K562 (cell line): ENCODE data around the gene THYN1. TPM values are rescaled to one million over a fixed set of nuclear protein-coding genes. Genes with fewer than 3 reads are reported as not detected.

Source experiments
- ATF6 ChIP-seq: sonication (generic); formaldehyde crosslinking; IDR thresholded peaks from 2 replicates; pipeline ENCODE4 v1.4.0; 2020; ENCODE audit warnings: mild to moderate bottlenecking, missing genetic modification reagents
- CBX2 ChIP-seq: fragments of 200-600 bp; sonication (generic); IDR thresholded peaks from one replicate; pipeline ENCODE4 v1.6.1; 2012; ENCODE audit warnings: mild to moderate bottlenecking, low read length, inconsistent platforms; ENCODE audit not compliant: insufficient read depth, poor library complexity, severe bottlenecking
- CBX3 ChIP-seq, 2 experiments: IDR thresholded peaks; 1 replicate in 1 of 2; 2 replicates in 1 of 2; pipeline ENCODE4 v1.6.1; 2012; ENCODE audit warnings: inconsistent platforms in 2 of 2, low read length in 2 of 2, borderline replicate concordance in 1 of 2, control low read depth in 1 of 2
- CHD2 ChIP-seq: IDR thresholded peaks from 2 replicates; pipeline ENCODE4 v1.6.1; 2011; ENCODE audit warnings: low read depth, low read length
- E4F1 ChIP-seq: fragments of 250-450 bp; sonication (Bioruptor Pico); IDR thresholded peaks from 2 replicates; pipeline ENCODE4 v1.5.0; 2021; ENCODE audit warnings: mild to moderate bottlenecking, borderline replicate concordance
- FIP1L1 ChIP-seq: fragments of 200-400 bp; formaldehyde crosslinking; IDR thresholded peaks from 2 replicates; pipeline ENCODE4 v1.6.1; 2018; ENCODE audit warnings: mild to moderate bottlenecking, low read depth, low read length; ENCODE audit not compliant: poor library complexity, severe bottlenecking
- FOXK2 ChIP-seq, 2 experiments: fragments of 450-650 bp; IDR thresholded peaks in 1 of 2; conservative IDR thresholded peaks in 1 of 2; 2 replicates each; pipeline ENCODE4 v1.6.1; 2016; ENCODE audit warnings: low read depth in 2 of 2, mild to moderate bottlenecking in 1 of 2
- GABPB1 ChIP-seq: sonication (generic); formaldehyde crosslinking; IDR thresholded peaks from 2 replicates; pipeline ENCODE4 v1.8.0; 2022; ENCODE audit warnings: mild to moderate bottlenecking, missing genetic modification reagents
- JUN ChIP-seq, 2 experiments: sonication (generic) in 1 of 2; formaldehyde crosslinking in 1 of 2; IDR thresholded peaks; 2 replicates each; pipeline versions ENCODE4 v1.6.1 to v1.8.0; 2012 to 2022; ENCODE audit warnings: borderline replicate concordance in 2 of 2, mild to moderate bottlenecking in 2 of 2, improper control_type of control experiment in 1 of 2, low read depth in 1 of 2, low read length in 1 of 2, missing genetic modification reagents in 1 of 2
- KLF10 ChIP-seq: fragments of 250-450 bp; sonication (Bioruptor Pico); IDR thresholded peaks from 2 replicates; pipeline ENCODE4 v1.6.1; 2021; ENCODE audit warnings: matching md5 sums
- MNT ChIP-seq, 2 experiments: fragments of 450-650 bp; conservative IDR thresholded peaks; 2 replicates each; pipeline ENCODE4 v1.6.1; 2017; ENCODE audit warnings: mild to moderate bottlenecking in 2 of 2, moderate library complexity in 2 of 2
- POLR2H ChIP-seq: IDR thresholded peaks from 2 replicates; pipeline ENCODE4 v1.6.1; 2016; ENCODE audit warnings: missing genetic modification characterization, low read depth, mild to moderate bottlenecking, control low read depth, missing compliant biosample characterization, moderate library complexity
- SMARCA4 ChIP-seq: fragments of 450-650 bp; IDR thresholded peaks from 2 replicates; pipeline ENCODE4 v1.6.1; 2016
- ZBED1 ChIP-seq: IDR thresholded peaks from 2 replicates; pipeline ENCODE4 v1.6.1; 2014
- ZBTB2 ChIP-seq: fragments of 450-650 bp; IDR thresholded peaks from 2 replicates; pipeline ENCODE4 v1.6.1; 2016; ENCODE audit warnings: antibody characterized with exemption
- ZNF121 ChIP-seq: sonication (generic); formaldehyde crosslinking; conservative IDR thresholded peaks from 2 replicates; pipeline ENCODE4 v1.8.0; 2022; ENCODE audit warnings: missing genetic modification reagents
- ZNF41 ChIP-seq: fragments of 250-450 bp; sonication (Bioruptor Pico); conservative IDR thresholded peaks from 2 replicates; pipeline ENCODE4 v1.4.0; 2020; ENCODE audit warnings: mild to moderate bottlenecking
- ZNF695 ChIP-seq: fragments of 450-650 bp; formaldehyde crosslinking; IDR thresholded peaks from 2 replicates; pipeline ENCODE4 v1.4.0; 2020; ENCODE audit warnings: mild to moderate bottlenecking, moderate library complexity
- polyA plus RNA-seq, 8 experiments: library from polyadenylated mRNA; depleted of rRNA in 4 of 8; stranded (reverse) in 5 of 8; unstranded in 3 of 8; fragments of >200 nt; fragmentation: Nextera tagmentation in 2 of 8; fragmentation: Illumina TruSeq in 1 of 8; extraction: Ambion mirVana in 2 of 8; extraction: Trizol in 1 of 8; gene quantifications; 2 replicates each; pipeline versions ENCODE4 v1.2.1 to v1.2.3, GENCODE V29; 2011 to 2014; ENCODE audit warnings: inconsistent platforms in 1 of 8, missing spikeins in 1 of 8
- total RNA-seq, 7 experiments: library from RNA; depleted of rRNA in 6 of 7; stranded (reverse); fragments of >200 nt in 6 of 7; fragmentation: Illumina TruSeq in 2 of 7; extraction: Trizol in 2 of 7; gene quantifications; 2 replicates each; pipeline versions ENCODE4 v1.2.1 to v1.2.3, GENCODE V29; 2011 to 2021; ENCODE audit warnings: low replicate concordance in 1 of 7

THYN1 gene
- total and polyA plus RNA-seq, 9 of the 15 experiments (the other 6 are each of a cell fraction or from before 2014, with no cell fraction given): 54.9 to 279 (median 104) TPM

- no peak for TF ChIP-seq KLF10 (CRISPR knock-in tag)
- peak; percentile 57; the same call in 1 of the 2 replicates for TF ChIP-seq ATF6
- TF ChIP-seq ZBTB2: peak; percentile 98
- TF ChIP-seq E4F1 (CRISPR knock-in tag): no peak
- no peak for TF ChIP-seq ZNF695 (CRISPR knock-in tag)
- TF ChIP-seq POLR2H (tag): peak; percentile 92
- TF ChIP-seq GABPB1 (CRISPR knock-in tag): 0 out of 2 replicates have a peak, but pooled peaks have one; percentile 45
- peak; percentile 46 for TF ChIP-seq FIP1L1
- TF ChIP-seq SMARCA4: no peak
- TF ChIP-seq CBX3 (IDR thresholded peaks at IDR 0.05; ENCODE audit: borderline replicate concordance in 1 of 2, low read length in 2 of 2): peak in 1 of 2 experiments; percentile 16; a peak in 1 of 3 replicates
- TF ChIP-seq FOXK2 (conservative IDR thresholded peaks at IDR 0.05 in 1 of 2, IDR thresholded peaks at IDR 0.05 in 1 of 2; ENCODE audit: low read depth in 2 of 2): peak in 1 of 2 experiments; percentile 46; a peak in 2 of 4 replicates
- TF ChIP-seq MNT (conservative IDR thresholded peaks at IDR 0.05): peak; percentile 86 to 95
- peak; percentile 54; the same call in 1 of the 2 replicates for TF ChIP-seq ZNF41
- no peak for TF ChIP-seq JUN (IDR thresholded peaks at IDR 0.05; ENCODE audit: borderline replicate concordance, low read depth, low read length)
- TF ChIP-seq JUN (CRISPR knock-in tag; IDR thresholded peaks at IDR 0.05; ENCODE audit: borderline replicate concordance): no peak
- TF ChIP-seq CBX2: no peak
- TF ChIP-seq ZNF121 (CRISPR knock-in tag): no peak
- TF ChIP-seq CHD2: peak; percentile 78
- no peak for TF ChIP-seq ZBED1
Observed at GRCh38 chr11:134223836-134224709, 29.1 kb downstream of the THYN1 start, which contains the start of the genes NCAPD3 and VPS26B (continued).
